Prostate gland (tissue), 2 donors: ENCODE results near the gene ERI3. TPM values are rescaled to one million over a fixed set of nuclear protein-coding genes. Genes with fewer than 3 reads are reported as not detected.

Source experiments
- DNase-seq: peaks from one replicate; pipeline ENCODE4 v3.0.0-alpha.2; 2019; ENCODE audit warnings: low spot score
- H3K27ac ChIP-seq, 2 donors: fragments of 200-600 bp; sonication (generic); 2 replicates each; pipeline ENCODE4 v1.5.1; 2017 to 2019
- H3K27me3 ChIP-seq: fragments of 200-600 bp; sonication (generic); replicated peaks from 2 replicates; pipeline ENCODE4 v1.5.1; 2019; ENCODE audit not compliant: insufficient read depth
- H3K36me3 ChIP-seq, 2 donors: fragments of 200-600 bp; sonication (generic); 1 replicate in 1 of 2; 2 replicates in 1 of 2; pipeline versions ENCODE4 v1.5.1 to v1.8.1; 2017 to 2019
- H3K4me1 ChIP-seq: fragments of 200-600 bp; sonication (generic); replicated peaks from 2 replicates; pipeline ENCODE4 v1.5.1; 2019
- H3K4me3 ChIP-seq, 2 donors: fragments of 200-600 bp; sonication (generic); 2 replicates each; pipeline ENCODE4 v1.5.1; 2017 to 2019
- H3K9me3 ChIP-seq: fragments of 200-600 bp; sonication (generic); 2 replicates; pipeline ENCODE4 v1.5.1; 2017
- CTCF ChIP-seq, 4 experiments: fragments of 200-600 bp in 2 of 4; fragments of 450-650 bp in 2 of 4; sonication (generic) in 2 of 4; IDR thresholded peaks; 1 replicate in 3 of 4; 2 replicates in 1 of 4; pipeline ENCODE4 v1.5.1; 2016 to 2019; ENCODE audit warnings: antibody characterized with exemption in 4 of 4, mild to moderate bottlenecking in 2 of 4, moderate library complexity in 2 of 4
- POLR2A ChIP-seq: fragments of 450-650 bp; IDR thresholded peaks from one replicate; pipeline ENCODE4 v1.6.1; 2016; ENCODE audit warnings: antibody characterized with exemption, mild to moderate bottlenecking
- POLR2AphosphoS5 ChIP-seq: sonication (generic); formaldehyde crosslinking; IDR thresholded peaks from one replicate; pipeline ENCODE4 v1.6.1; 2017; ENCODE audit warnings: antibody characterized with exemption
- WGBS: methylation state at CpG from one replicate; pipeline ENCODE4 v1.1.5; 2018; 5-methylcytosine and 5-hydroxymethylcytosine counted together
- intact Hi-C: fragments of 100-400 bp; cut with DNase I; formaldehyde crosslinking; loops from one replicate; pipeline ENCODE4 v1.14.2; 2022
- total RNA-seq, 2 donors: library from RNA; depleted of rRNA; stranded (reverse); fragments of >200 nt; gene quantifications; one replicate each; pipeline ENCODE4 v1.1.0, GENCODE V29; 2016

Gene ERI3
- total RNA-seq, 2 donors from 2014 or later = 84.0 to 114 TPM

- intact Hi-C loops = no loop called here
- no peak for TF ChIP-seq CTCF (IDR thresholded peaks at IDR 0.05)
- TF ChIP-seq POLR2A = no peak
- TF ChIP-seq POLR2AphosphoS5 = no peak
- no peaks in the 10 kb centered on the region for H3K9me3 ChIP-seq
- no peaks in the 10 kb centered on the region for H3K27me3 ChIP-seq
- WGBS = 41% methylated on average over 2 of the region's 2 CpGs
- no peak for DNase-seq
- no peaks in the 10 kb centered on the region for H3K36me3 ChIP-seq
- H3K4me3 ChIP-seq = no peak overlapping the region
- H3K27ac ChIP-seq = no peak overlapping the region
- H3K4me1 ChIP-seq = no peaks in the 10 kb centered on the region
Measured at GRCh38 chr1:44388551-44388950, 33.5 kb upstream of the ERI3 start.

GRCh38 chr1:44380666-44381177, 25.7 kb upstream of the ERI3 start:
- no peak for DNase-seq
- no peaks in the 10 kb centered on the region for H3K36me3 ChIP-seq
- H3K27me3 ChIP-seq = no peaks in the 10 kb centered on the region
- TF ChIP-seq POLR2AphosphoS5 = no peak
- 78% methylated on average over 3 of the region's 3 CpGs for WGBS
- H3K9me3 ChIP-seq = no peaks in the 10 kb centered on the region
- no peaks in the 10 kb centered on the region for H3K4me1 ChIP-seq
- intact Hi-C loops = no loop called here
- H3K4me3 ChIP-seq = no peak overlapping the region
- no peak overlapping the region for H3K27ac ChIP-seq

GRCh38 chr1:44377925-44378784, 23.1 kb upstream of the ERI3 start:
- Histone ChIP-seq H3K9me3 (no peaks in the 10 kb centered on the region), H3K27ac (no peak overlapping the region), H3K4me1 (no peaks in the 10 kb centered on the region), H3K36me3 (no peaks in the 10 kb centered on the region), H3K4me3 (no peak overlapping the region), H3K27me3 (no peaks in the 10 kb centered on the region)
- peak; percentile 24 for DNase-seq
- intact Hi-C loops = loop anchor here (5.0 to 10.0 kb wide), 2 partner anchors 219 to 277 kb away; no protein-coding TSS in a partner anchor
- 76% methylated on average over 12 of the region's 12 CpGs for WGBS
- TF ChIP-seq CTCF (IDR thresholded peaks at IDR 0.05) = peak in 3 of 4 experiments; percentile 48 to 75 (median 58)
- no peak for TF ChIP-seq POLR2A

GRCh38 chr1:44375547-44375946, 20.5 kb upstream of the ERI3 start:
- 98% methylated on average over 6 of the region's 6 CpGs for WGBS
- TF ChIP-seq POLR2AphosphoS5 (no peak), POLR2A (no peak), CTCF (IDR thresholded peaks at IDR 0.05) (no peak)
- intact Hi-C loops = loop anchor here (5.0 to 10.0 kb wide), 2 partner anchors 222 to 279 kb away; no protein-coding TSS in a partner anchor

GRCh38 chr1:44371206-44371605, 16.1 kb upstream of the ERI3 start:
- Histone ChIP-seq H3K4me3 (no peak overlapping the region), H3K27ac (no peak overlapping the region), H3K9me3 (no peaks in the 10 kb centered on the region), H3K36me3 (no peaks in the 10 kb centered on the region), H3K27me3 (no peaks in the 10 kb centered on the region), H3K4me1 (no peaks in the 10 kb centered on the region)
- DNase-seq = no peak
- intact Hi-C loops = loop anchor here (10.0 kb wide), 1 partner anchor 284 kb away; no protein-coding TSS in a partner anchor
- TF ChIP-seq POLR2A (no peak), CTCF (IDR thresholded peaks at IDR 0.05) (no peak), POLR2AphosphoS5 (no peak)

More at GRCh38 chr1:44375547-44375946, 20.5 kb upstream of the ERI3 start:
- Histone ChIP-seq H3K27ac (no peak overlapping the region), H3K4me3 (no peak overlapping the region), H3K27me3 (no peaks in the 10 kb centered on the region), H3K36me3 (no peaks in the 10 kb centered on the region), H3K4me1 (no peaks in the 10 kb centered on the region), H3K9me3 (no peaks in the 10 kb centered on the region)
- DNase-seq = no peak
